Measurements from ENCODE around the gene CFTR.

Gene CFTR

DNA sequence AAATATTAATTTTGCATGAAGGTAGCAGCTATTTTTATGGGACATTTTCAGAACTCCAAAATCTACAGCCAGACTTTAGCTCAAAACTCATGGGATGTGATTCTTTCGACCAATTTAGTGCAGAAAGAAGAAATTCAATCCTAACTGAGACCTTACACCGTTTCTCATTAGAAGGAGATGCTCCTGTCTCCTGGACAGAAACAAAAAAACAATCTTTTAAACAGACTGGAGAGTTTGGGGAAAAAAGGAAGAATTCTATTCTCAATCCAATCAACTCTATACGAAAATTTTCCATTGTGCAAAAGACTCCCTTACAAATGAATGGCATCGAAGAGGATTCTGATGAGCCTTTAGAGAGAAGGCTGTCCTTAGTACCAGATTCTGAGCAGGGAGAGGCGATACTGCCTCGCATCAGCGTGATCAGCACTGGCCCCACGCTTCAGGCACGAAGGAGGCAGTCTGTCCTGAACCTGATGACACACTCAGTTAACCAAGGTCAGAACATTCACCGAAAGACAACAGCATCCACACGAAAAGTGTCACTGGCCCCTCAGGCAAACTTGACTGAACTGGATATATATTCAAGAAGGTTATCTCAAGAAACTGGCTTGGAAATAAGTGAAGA lies 112.3 kb downstream of the CFTR start:
- DNase-seq = no peak

DNA sequence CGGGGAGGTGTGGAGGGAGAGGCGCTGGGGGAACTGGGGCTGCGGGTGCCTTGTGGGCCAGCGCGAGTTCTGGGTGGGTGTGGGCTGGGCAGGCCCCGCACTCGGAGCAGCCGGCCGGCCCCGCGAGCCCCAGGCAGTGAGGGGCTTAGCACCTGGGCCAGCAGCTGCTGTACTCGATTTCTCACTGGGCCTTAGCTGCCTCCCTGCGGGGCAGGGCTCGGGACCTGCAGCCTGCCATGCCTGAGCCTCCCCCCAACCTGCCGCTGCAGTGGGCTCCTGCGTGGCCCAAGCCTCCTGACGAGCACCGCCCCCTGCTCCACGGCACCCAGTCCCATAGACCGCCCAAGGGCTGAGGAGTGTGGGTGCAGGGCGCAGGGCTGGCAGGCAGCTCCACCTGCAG lies 116.3 kb downstream of the CFTR start:
- DNase-seq = no peak

DNA sequence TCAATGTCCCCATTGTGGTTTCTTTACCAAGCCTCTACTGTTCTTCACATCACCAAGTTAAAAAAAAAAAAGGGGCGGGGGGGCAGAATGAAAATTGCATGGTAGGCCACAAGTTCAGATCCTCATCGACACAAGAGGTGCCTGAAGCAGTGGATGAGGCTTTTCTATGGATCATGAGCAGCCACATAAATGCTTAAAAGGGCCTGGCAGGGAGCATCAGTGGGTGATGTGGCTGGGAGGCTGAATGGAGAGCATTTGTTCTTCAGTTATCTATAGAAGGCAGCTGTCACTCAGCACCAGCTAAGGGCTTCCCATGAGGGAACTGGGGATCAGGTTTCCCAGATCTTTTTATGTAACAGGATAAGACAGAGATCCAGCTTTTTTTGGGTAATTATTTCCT lies 117.9 kb downstream of the CFTR start:
- no peak for DNase-seq

DNA sequence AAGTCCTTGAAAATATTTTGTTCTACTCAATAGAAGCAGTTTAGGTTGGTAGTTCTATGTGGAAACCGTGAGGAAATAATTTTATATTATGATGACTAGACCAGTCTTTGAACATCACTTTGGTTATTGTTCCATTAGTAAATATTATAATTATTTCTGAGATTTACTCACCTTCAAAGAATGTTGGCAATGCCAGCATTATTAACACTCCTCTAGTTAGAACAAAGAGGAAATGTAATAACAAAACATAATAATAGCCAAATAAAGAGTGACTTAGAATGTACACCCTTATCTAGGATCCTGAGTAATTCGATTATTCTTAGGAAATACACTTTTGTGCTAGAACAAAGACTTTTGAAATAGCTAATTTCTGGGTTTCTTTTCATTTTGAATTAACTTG lies 121.1 kb downstream of the CFTR start:
- no peak for DNase-seq

DNA sequence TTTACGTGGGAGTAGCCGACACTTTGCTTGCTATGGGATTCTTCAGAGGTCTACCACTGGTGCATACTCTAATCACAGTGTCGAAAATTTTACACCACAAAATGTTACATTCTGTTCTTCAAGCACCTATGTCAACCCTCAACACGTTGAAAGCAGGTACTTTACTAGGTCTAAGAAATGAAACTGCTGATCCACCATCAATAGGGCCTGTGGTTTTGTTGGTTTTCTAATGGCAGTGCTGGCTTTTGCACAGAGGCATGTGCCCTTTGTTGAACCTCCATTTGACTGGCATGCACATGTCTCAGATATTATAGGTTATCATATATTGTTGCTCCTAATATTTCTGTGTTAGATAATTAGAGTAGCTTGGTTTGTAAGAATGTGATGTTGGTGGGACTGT lies 123.8 kb downstream of the CFTR start:
- DNase-seq = no peak

DNA sequence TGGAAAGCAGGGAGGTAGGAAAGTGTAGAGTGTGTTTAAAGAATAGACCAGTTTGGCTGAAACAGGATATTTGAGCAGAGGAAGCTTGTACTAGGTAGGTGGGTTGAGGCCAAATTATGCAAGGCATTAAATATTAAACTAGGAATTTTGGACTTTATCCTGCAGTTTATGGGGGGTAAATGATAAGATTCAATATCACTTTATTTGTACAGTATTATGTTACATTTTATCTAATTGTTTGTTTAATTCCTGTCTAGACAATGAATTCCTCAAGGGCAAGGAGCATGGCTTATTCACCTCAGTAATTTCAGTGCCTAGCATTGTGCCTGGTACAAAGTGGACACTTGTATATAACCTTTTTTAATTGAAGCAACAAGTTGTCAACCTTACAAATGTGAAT lies 125.9 kb downstream of the CFTR start:
- DNase-seq = no peak

DNA sequence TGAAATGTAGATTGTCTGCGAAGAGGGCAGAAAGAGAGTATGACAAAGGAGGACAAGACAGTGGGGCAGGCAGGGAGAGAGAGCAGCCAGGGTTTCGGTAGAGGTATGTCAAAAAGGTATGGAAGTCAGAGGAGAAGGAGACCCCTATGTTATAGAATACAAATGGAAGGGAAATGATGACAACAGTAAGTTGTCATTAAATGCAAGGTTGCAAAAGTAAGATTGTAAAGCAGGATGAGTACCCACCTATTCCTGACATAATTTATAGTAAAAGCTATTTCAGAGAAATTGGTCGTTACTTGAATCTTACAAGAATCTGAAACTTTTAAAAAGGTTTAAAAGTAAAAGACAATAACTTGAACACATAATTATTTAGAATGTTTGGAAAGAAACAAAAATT lies 126.3 kb downstream of the CFTR start:
- no peak for DNase-seq

DNA sequence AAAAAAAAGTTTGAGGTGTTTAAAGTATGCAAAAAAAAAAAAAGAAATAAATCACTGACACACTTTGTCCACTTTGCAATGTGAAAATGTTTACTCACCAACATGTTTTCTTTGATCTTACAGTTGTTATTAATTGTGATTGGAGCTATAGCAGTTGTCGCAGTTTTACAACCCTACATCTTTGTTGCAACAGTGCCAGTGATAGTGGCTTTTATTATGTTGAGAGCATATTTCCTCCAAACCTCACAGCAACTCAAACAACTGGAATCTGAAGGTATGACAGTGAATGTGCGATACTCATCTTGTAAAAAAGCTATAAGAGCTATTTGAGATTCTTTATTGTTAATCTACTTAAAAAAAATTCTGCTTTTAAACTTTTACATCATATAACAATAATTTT lies 130.6 kb downstream of the CFTR start:
- no peak for DNase-seq

DNA sequence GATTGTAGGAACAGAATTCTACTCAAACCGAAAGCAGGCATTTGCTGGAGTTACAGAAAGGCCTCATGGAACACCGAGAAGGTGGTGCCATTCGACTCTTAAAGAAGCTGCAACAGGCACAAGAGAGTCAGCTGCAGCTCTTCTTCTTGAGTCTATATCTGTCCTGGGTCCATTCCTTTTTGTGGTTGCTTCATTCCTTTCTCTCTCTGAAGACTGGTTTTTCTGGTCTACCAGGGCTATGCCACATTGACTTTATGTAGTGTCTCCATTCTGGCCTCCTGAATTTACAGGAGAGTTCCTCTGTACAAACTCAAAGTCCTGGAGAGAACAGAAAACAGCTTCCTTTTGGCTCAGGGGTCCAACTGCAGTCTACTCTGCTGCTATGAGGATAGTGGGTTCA lies 132.8 kb downstream of the CFTR start:
- no peak for DNase-seq

DNA sequence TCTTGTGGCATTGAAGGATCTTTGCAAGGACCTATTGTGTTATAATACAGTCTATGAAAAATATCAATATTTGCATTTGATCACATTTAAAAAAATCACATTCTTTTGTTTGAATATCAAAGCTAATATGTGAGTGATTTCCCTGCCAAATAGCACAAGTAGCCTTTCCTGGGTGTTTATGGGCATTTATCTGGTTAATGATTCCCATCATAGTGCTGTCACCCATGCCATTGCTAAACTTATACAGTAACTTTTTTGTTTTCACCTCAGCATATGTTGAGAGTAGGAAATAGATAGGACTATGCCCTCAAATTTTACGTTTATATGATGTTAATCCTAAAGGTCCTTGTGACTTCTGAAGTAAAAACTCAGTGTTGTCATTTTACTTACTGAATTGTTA lies 136.9 kb downstream of the CFTR start:
- DNase-seq = no peak

DNA sequence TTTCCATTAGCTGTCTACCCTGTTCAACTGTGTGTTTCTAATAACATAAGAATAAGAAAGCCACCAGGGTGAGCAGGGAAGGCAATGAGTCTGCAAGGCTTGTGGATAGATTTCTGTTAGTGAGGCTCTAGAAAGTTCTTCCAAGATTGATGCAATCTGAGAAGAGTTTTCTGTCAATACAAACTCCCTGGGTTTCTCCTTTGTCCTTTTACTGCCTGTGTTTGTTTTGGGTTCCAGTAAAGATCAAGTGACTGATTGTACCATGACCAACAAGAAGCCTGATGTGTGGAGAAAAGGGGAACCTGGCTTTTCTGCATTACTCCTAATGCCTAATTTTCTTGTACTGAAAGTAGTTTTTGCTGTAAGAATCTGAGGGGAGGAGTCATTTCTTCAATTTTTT lies 139.9 kb downstream of the CFTR start:
- no peak for DNase-seq

DNA sequence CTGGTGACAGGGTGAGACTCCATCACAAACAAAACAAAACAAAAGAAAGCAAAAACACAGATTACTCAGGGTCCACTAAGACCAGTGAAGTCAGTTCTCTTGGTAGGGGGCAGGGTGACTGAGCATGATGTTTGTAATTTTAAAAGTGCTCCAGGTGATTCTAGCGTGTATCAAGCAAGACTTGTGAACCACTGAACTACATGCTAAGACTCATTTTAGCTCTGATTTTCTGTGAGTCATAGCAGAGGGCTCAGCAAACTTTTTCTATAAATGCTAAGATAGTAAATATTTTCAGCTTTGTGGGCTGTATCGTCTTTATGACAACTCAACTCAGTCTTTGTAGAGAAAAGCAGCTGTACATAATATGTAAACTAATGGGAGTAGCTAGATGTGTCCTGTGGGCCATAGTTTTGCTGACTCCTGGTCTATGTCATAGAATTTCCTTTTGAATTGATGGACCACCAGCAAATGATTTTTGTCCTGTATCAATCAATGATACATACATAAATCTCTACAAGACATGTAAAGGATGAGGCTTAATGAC lies 141.3 kb downstream of the CFTR start:
- no peak for DNase-seq

DNA sequence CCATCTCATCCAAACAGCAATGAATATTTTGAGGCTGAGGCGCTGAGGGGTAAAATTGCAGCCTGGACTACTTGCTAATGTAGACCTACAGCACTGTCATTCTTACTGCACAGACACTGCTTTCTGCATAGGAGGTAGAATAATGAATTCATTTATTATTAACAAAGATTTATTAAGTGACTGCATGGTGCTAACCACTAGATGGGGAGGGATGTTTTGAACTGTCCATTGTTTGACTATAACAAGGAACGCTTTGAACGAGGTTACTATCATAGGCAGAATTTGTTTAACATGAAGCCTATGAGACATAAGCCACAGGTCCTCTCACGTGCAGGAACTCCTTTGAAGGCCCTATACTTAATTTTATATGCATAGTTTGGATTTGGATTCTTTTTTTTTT lies 143.8 kb downstream of the CFTR start:
- DNase-seq = no peak

DNA sequence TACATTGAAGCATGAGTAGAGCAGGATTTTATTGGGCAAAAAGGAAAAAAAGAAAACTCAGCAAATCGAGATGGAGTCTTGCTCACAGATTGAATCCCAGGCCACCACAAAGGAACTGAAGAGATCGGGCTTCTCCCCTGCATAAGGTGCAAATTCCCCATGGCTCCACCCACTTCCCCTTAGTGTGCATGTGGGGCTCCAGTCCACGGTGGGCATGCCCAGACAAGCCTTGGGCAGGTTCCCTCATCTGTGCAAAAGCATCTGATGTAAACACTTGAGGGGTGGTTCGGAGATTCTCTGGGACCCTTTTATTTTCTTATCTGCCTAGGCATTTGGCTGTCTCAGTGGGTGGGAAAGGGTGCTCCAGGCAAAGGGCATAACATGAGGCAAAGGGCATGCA lies 150.7 kb downstream of the CFTR start:
- DNase-seq = no peak

DNA sequence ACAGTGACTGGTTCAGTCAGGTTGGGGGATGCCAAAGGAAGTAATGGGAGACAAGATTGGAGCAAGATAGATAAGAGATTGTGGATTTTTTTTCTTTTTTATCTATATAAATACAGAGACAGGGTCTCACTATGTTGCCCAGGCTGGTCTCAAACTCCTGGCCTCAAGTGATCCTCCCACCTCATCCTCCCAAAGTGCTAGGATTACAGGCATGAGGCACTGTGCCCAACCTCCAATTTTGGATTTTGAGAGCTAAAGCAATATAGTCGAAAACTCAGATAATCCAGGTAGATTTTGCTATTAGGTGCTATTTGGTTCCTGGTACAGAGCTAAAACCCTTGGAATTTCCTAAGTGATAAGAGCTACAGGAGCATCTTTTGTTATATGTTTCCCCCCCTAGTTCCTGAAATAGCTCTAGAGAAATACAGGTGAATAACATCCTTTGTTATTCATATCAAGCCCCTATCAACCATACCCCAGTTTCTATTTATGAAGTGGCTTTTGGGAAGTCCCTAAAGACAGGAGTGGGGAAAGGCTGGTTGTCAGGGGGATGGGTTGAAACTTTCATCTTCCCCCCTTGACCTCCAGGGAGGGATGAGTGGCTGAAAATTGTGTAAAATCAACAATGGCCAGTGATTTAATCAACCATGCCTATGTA lies 151.2 kb downstream of the CFTR start:
- no peak for DNase-seq

DNA sequence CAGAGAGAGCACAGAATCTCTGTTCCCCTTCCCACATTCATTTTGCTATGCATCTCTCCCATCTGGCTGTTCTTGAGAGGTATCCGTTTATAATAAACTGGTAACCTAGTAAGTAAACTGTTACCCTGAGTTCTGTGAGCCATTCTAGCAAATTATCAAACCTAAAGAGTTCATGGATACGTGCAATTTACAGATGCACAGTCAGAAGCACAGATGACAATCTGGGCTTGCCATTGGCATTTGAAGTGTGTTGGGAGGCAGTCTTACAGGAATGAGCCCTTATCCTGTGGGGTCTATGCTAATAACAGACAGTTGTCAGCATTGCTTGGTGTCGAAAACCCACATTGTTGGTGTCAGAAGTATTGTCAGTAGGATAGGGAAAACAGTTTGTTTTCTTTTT lies 151.8 kb downstream of the CFTR start:
- no peak for DNase-seq

DNA sequence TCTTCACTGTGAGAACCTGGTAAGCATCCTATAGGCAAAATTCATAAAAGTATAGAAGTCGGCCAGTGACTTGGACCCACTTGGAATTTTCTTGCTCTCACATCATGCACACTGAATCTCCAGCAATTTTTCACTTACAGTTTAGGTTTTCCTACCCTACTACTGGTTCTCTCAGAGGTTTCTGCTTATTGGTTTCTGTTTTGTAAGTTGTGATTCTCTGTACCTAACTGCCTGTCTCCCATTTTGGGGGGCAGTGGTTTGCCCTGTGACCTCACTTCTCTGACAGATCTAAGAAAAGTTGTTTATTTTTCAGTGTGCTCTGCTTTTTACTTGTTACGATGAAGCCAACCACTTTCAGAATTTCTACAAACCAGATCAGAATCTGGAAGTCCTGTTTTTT lies 158.1 kb downstream of the CFTR start:
- DNase-seq = no peak

DNA sequence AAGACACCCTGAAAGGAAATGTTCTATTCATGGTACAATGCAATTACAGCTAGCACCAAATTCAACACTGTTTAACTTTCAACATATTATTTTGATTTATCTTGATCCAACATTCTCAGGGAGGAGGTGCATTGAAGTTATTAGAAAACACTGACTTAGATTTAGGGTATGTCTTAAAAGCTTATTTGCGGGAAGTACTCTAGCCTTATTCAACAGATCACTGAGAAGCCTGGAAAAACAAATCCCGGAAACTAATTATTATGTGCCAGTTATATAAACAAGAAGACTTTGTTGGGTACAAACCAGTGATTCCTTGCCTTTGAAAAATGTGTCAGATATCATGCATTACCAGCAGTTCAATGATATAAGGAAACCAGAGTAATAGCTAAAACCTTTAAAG lies 160.1 kb downstream of the CFTR start:
- DNase-seq = no peak

DNA sequence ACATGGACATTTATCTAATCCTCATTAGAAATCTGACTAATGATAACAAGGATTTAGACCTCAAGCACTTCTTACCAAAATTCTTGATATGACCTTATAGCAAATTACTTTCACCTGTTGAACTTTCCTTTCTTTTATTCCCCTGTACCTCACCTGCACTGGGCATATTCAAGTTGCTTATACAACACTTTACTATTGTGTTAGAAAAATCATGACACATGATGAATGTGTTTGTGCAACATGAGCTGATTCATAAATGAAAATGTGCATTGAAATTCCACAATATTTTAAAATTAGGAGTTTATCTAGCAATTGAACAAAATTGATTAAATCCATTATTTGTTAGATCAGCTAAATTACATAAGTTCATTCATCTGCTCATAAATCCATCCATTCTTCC lies 160.6 kb downstream of the CFTR start:
- DNase-seq = no peak

DNA sequence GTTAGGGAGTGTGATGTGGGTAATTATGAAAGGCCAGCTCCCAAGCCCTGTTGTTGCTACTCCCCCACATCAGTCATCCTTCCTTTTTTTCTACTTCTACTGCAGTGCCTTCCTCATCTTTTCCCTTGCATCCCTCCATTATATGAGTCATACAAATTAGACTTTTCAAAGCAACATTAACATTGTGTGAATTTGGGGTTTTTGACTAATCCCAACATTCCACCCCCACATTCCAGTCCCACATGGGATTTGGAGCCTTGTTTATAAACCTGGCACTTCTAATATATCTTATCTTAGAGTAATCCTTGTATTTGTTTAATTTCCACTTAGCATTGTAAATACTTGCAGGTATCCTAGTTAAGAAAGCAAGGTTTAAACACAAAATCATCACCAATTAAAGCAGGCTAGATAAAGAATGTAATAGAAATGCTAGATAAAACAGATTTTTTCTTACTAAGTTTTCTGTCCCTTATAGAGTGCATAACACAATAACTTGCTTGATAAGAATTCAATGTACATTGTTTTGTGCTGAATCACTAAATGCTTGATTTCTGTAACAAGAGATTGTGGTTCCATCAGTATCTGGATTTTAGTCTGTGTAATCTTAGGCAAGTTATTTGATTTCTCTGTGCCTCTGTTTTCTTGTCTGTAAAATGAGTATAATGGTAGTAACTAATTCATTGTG lies 165.8 kb downstream of the CFTR start:
- DNase-seq = no peak

DNA sequence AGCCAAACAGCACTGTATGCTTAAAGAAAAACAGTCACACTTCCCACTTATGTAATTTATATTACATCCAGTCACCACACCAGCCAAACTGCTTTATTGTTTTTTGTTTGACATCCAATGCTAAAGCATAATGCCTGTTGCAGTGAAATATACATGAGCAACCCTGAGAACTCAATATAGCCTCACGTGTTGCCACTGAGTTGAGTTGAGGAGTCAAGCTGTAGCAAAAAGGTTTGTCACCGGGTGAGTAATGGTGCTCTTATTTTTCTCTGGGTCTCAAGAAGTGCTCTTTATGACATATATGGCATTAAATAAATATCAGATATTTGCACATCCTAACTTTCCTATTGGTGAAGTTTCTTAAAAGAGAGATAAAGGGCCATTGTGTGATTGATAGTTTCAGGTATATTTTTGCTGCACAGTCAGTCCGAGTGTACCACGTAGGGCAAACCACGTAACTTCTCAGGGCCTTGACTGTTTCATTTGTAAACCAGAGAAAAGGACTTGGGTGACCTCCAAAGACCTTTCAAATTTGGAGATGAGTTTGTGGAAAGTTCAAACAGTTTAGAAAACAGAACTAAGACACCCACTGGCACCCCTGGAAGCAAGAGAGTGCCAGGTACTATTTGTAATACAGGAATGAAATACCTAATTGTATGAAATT lies 168.5 kb downstream of the CFTR start:
- no peak for DNase-seq

DNA sequence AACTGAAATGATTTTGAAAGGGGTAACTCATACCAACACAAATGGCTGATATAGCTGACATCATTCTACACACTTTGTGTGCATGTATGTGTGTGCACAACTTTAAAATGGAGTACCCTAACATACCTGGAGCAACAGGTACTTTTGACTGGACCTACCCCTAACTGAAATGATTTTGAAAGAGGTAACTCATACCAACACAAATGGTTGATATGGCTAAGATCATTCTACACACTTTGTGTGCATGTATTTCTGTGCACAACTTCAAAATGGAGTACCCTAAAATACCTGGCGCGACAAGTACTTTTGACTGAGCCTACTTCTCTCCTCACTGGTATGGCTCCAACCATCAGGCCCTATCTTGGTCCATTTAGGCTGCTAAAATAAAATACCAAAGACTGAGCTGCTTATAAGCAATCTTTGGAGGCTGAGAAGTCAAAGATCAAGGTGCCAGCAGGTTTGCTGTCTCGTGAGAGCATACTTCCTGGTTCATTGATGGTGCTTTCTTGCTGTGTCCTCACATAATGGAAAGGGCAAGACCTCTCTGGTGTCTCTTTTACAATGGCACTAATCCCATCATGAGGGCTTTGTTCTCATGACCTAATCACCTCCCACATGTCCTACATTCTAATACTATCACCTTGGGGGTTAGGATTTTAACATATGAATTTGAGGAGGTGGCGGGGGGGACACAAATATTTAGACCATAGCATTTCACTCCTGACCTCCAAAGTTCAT lies 173.3 kb downstream of the CFTR start:
- no peak for DNase-seq

DNA sequence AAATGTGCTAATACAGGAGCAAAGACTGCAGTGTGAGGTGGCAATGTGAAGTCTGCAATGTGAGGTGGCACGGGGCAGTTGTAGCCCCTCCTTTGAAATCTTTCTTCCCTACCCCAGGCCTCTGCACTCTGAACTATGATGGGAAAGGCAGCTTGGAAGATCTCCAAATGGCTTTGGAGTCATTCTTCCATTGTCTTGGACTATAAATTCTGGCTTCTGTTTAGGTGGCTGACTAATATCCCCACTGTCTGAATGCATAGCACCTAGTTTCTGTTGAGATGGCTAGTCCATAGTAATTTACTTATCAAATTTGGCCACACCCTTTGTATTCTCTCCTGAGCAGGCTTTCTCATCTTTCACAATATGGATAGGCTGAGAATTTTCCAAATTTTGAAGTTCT lies 175.0 kb downstream of the CFTR start:
- DNase-seq = no peak
